OCI-LY7 (cell line): ENCODE results near the gene SBNO1. TPM values are rescaled to one million over a fixed set of nuclear protein-coding genes. Genes with fewer than 3 reads are reported as not detected.
"Not testable (repeated sequence)": the region's sequence is repeated elsewhere in the genome, so short reads cannot be mapped to it uniquely, and the experiment has no call there.

Source experiments
- Bru-seq: library from RNA; stranded (reverse); fragments of 400-500 nt; gene quantifications from one replicate; lab custom pipeline; 2021; lab: Mats Ljungman, UMichigan
- BruChase-seq, 2 experiments: library from RNA; stranded (reverse); fragments of 400-500 nt; gene quantifications; one replicate each; lab custom pipeline; 2021; lab: Mats Ljungman, UMichigan
- BruUV-seq: library from RNA; stranded (reverse); fragments of 400-500 nt; replicated peaks from 2 replicates; lab custom pipeline; 2021; lab: Mats Ljungman, UMichigan
- CTCF ChIA-PET: fragments of 300-600 bp; sonication (Branson Sonifier 250); formaldehyde crosslinking; loops from one replicate; lab custom pipeline; 2022; ENCODE audit warnings: antibody characterized with exemption; ENCODE audit not compliant: unreplicated experiment; lab: Charles Lee
- POLR2A ChIA-PET: fragments of 300-600 bp; sonication (Branson Sonifier 250); formaldehyde crosslinking; loops from one replicate; lab custom pipeline; 2022; ENCODE audit warnings: antibody characterized with exemption; lab: Charles Lee
- DNase-seq: peaks from one replicate; pipeline ENCODE4 v3.0.0-alpha.2; 2015; ENCODE audit warnings: low spot score
- H2AFZ ChIP-seq: fragments of 200-600 bp; sonication (generic), shearing (Covaris generic); 2 replicates; pipeline ENCODE4 v1.6.1; 2014; ENCODE audit warnings: mild to moderate bottlenecking, antibody characterized with exemption, low read length, moderate library complexity
- H3K27ac ChIP-seq: fragments of 200-600 bp; sonication (generic); 2 replicates; pipeline ENCODE4 v1.5.1; 2014; ENCODE audit warnings: mixed run types, low read depth, mild to moderate bottlenecking, moderate library complexity, low read length, inconsistent platforms; ENCODE audit not compliant: poor library complexity, severe bottlenecking
- H3K36me3 ChIP-seq: fragments of 200-600 bp; sonication (generic); 2 replicates; pipeline ENCODE4 v1.6.1; 2014; ENCODE audit warnings: mild to moderate bottlenecking, antibody characterized with exemption, low read length, moderate library complexity, mixed read lengths; ENCODE audit not compliant: insufficient read depth
- H3K4me1 ChIP-seq: fragments of 200-600 bp; sonication (generic); 2 replicates; pipeline ENCODE4 v1.5.1; 2014; ENCODE audit warnings: mild to moderate bottlenecking, low read length; ENCODE audit not compliant: insufficient read depth, poor library complexity, severe bottlenecking
- H3K4me2 ChIP-seq: fragments of 200-600 bp; sonication (generic); 2 replicates; pipeline ENCODE4 v1.6.1; 2014; ENCODE audit warnings: mild to moderate bottlenecking, low read length
- H3K4me3 ChIP-seq: fragments of 200-600 bp; sonication (generic); 2 replicates; pipeline ENCODE4 v1.5.1; 2014; ENCODE audit warnings: mild to moderate bottlenecking, low read depth, low read length; ENCODE audit not compliant: poor library complexity, severe bottlenecking
- H3K79me2 ChIP-seq: fragments of 200-600 bp; sonication (generic); 2 replicates; pipeline ENCODE4 v1.6.1; 2016; ENCODE audit warnings: low read depth, mild to moderate bottlenecking, low read length, moderate library complexity, mixed read lengths; ENCODE audit not compliant: insufficient read depth
- H3K9me2 ChIP-seq: fragments of 200-600 bp; sonication (generic); 2 replicates; pipeline ENCODE4 v1.6.1; 2016; ENCODE audit warnings: mild to moderate bottlenecking, low read length, mixed read lengths; ENCODE audit not compliant: insufficient read depth
- H3K9me3 ChIP-seq: fragments of 200-600 bp; sonication (generic); 2 replicates; pipeline ENCODE4 v1.6.1; 2014; ENCODE audit warnings: mild to moderate bottlenecking, mixed run types, low read length, mixed read lengths
- H4K20me1 ChIP-seq: fragments of 200-600 bp; sonication (generic); 2 replicates; pipeline ENCODE4 v1.6.1; 2014; ENCODE audit warnings: mild to moderate bottlenecking, antibody characterized with exemption, low read length, moderate library complexity, mixed read lengths; ENCODE audit not compliant: insufficient read depth
- EZH2phosphoT487 ChIP-seq: fragments of 200-600 bp; sonication (generic); IDR thresholded peaks from 2 replicates; pipeline ENCODE4 v1.6.1; 2018; ENCODE audit warnings: low read depth, borderline replicate concordance, mild to moderate bottlenecking, mixed run types, antibody characterized with exemption, low read length, moderate library complexity, mixed read lengths
- intact Hi-C: fragments of 100-400 bp; cut with micrococcal nuclease; formaldehyde crosslinking; loops from one replicate; pipeline ENCODE4 v1.10.0; 2022; ENCODE audit not compliant: unreplicated experiment
- long read RNA-seq: library from polyadenylated mRNA; stranded (forward); transcript quantifications from one replicate; pipeline ENCODE4 v2.0.0, GENCODE V29; 2022
- total RNA-seq, 2 experiments: library from RNA; depleted of rRNA in 1 of 2; stranded (reverse); fragments of >200 nt in 1 of 2; shearing (Covaris generic) in 1 of 2; gene quantifications; 2 replicates each; pipeline ENCODE4 v1.2.3, GENCODE V29; 2014 to 2022
- TF ChIP-seq, protein P1 (sequence below): fragments of 200-600 bp; sonication (generic); conservative IDR thresholded peaks from 2 replicates; pipeline ENCODE4 v1.5.1; 2014; ENCODE audit warnings: mild to moderate bottlenecking, antibody characterized with exemption, low read length, moderate library complexity, mixed read lengths

Gene SBNO1
- total RNA-seq (2014; rRNA removed; shearing (Covaris generic)), result 23.7 and 31.2 TPM in 2 replicates
- 57.3 and 57.9 TPM in 2 replicates for total RNA-seq (2022)
- Bru-seq, nascent RNA, result percentile 84 among the genes with signal in this experiment
- percentile 91 among the genes with signal in this experiment for BruChase-seq, experiment 1, labeled RNA remaining after a 6-hour chase
- BruChase-seq, experiment 2, labeled RNA remaining after a 2-hour chase, result percentile 95 among the genes with signal in this experiment
- long read RNA-seq, full-length matches to known transcripts, result 20 of 59 reads
- long read RNA-seq, partial matches to known transcripts, result 23 of 59 reads
- long read RNA-seq, other reads (novel, unspliced or antisense), result 16 of 59 reads

DNA sequence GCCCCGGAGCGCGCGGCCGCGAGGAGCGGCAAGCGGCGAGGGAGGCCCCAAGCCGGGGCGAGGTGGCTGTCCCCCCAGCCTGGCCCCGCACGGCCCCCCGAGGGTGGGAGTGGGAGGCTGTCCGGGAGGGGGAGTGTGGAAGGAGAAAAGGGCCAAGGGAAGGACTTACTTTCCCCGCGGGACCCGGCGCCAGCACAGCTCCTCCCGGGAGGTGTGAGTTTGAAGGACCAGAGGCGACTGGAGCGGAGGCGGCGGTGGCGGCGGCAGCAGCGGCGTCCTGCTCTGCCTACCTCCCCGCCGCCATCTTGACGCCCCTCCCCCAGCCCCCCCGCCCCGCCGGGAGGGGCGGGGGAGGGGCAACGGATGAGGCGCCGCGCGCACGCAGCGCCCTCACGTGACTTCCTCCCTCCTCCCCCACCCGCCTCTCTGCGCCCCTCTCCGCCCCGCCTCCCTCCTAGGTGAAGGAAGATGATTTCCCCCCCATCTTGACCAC, at the start of gene SBNO1:
SBNO1 (minus strand) TSS at position 316 of the 493 bp plus-strand sequence. CDS start 14,406 bp downstream, outside the sequence.
- peaks cover 50% of the 10 kb centered on the region for H3K79me2 ChIP-seq
- peak within 1 kb of the TSS; percentile 83 for H3K4me3 ChIP-seq
- no TSS peak for BruUV-seq
- no peak for TF ChIP-seq EZH2phosphoT487
- TF ChIP-seq, protein P1, sequence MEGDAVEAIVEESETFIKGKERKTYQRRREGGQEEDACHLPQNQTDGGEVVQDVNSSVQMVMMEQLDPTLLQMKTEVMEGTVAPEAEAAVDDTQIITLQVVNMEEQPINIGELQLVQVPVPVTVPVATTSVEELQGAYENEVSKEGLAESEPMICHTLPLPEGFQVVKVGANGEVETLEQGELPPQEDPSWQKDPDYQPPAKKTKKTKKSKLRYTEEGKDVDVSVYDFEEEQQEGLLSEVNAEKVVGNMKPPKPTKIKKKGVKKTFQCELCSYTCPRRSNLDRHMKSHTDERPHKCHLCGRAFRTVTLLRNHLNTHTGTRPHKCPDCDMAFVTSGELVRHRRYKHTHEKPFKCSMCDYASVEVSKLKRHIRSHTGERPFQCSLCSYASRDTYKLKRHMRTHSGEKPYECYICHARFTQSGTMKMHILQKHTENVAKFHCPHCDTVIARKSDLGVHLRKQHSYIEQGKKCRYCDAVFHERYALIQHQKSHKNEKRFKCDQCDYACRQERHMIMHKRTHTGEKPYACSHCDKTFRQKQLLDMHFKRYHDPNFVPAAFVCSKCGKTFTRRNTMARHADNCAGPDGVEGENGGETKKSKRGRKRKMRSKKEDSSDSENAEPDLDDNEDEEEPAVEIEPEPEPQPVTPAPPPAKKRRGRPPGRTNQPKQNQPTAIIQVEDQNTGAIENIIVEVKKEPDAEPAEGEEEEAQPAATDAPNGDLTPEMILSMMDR, result no peak
- peak within 1 kb of the TSS; percentile 97 for H2AFZ ChIP-seq
- no peaks in the 10 kb centered on the region for H3K9me3 ChIP-seq
- POLR2A ChIA-PET, result interaction anchor here (0.9 to 1.7 kb wide), 6 partner anchors 11 to 132 kb away, joined by 3 to 12 read pairs (median 6); partner anchors contain the start of genes KMT5A, MPHOSPH9 and MTRFR
- no peaks in the 10 kb centered on the region for H3K9me2 ChIP-seq
- intact Hi-C loops, result loop anchor here (1.0 to 10.0 kb wide), 6 partner anchors 19 to 840 kb away; partner anchors contain the start of genes CDK2AP1, DDX55, KNTC1 and RSRC2
- H3K27ac ChIP-seq, result peak within 1 kb of the TSS; percentile 97
- H3K4me1 ChIP-seq, result peaks cover 15% of the 10 kb centered on the region
- H3K36me3 ChIP-seq, result peaks cover 17% of the 10 kb centered on the region
- peak; percentile 95 for DNase-seq
- H3K4me2 ChIP-seq, result peak within 1 kb of the TSS; percentile 89
- CTCF ChIA-PET, result no interaction called here
- peaks cover 7% of the 10 kb centered on the region for H4K20me1 ChIP-seq

DNA sequence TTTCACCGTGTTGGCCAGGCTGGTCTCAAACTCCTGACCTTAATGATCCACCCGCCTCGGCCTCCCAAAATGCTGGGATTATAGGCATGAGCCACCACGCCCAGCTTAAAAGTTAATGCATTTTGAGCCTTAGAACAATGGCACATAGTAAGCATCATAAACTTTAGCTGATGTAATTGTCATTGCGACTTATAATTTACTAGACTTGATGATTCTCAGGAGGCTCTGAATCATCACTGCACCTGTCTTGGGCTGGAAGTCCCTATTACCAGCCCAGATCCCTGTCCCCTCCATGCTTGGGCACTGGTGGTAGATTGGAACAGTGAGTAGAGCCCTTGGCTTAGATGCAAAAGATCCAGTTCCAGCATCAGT, 45.4 kb upstream of the SBNO1 start:
- ChIA-PET POLR2A (interaction anchor here (0.6 to 2.6 kb wide), 6 partner anchors 16 to 302 kb away, joined by 3 to 11 read pairs (median 4); no protein-coding TSS in a partner anchor), CTCF (no interaction called here)
- H3K9me2 ChIP-seq, result no peaks in the 10 kb centered on the region
- H3K4me1 ChIP-seq, result peaks cover 4% of the 10 kb centered on the region
- no peak overlapping the region for H3K4me2 ChIP-seq
- no peaks in the 10 kb centered on the region for H4K20me1 ChIP-seq
- H3K9me3 ChIP-seq, result no peaks in the 10 kb centered on the region
- H3K4me3 ChIP-seq, result no peak overlapping the region
- no peak overlapping the region for H3K27ac ChIP-seq
- H3K36me3 ChIP-seq, result peaks cover 56% of the 10 kb centered on the region
- TF ChIP-seq, protein P1, result no peak
- TF ChIP-seq EZH2phosphoT487, result no peak
- no peaks in the 10 kb centered on the region for H3K79me2 ChIP-seq
- DNase-seq, result no peak
- no TSS peak for BruUV-seq
- intact Hi-C loops, result no loop called here
- no peak overlapping the region for H2AFZ ChIP-seq

- CTCF ChIA-PET, H3K9me3 ChIP-seq, H3K9me2 ChIP-seq, H4K20me1 ChIP-seq, intact Hi-C loops, H2AFZ ChIP-seq, H3K79me2 ChIP-seq, H3K27ac ChIP-seq, H3K4me1 ChIP-seq, DNase-seq, H3K4me3 ChIP-seq, H3K4me2 ChIP-seq, BruUV-seq: not testable (repeated sequence)
- H3K36me3 ChIP-seq, result peaks cover 57% of the 10 kb centered on the region
- POLR2A ChIA-PET, result interaction anchor here (0.5 to 2.6 kb wide), 11 partner anchors 8 to 1467 kb away, joined by 3 to 11 read pairs (median 4); partner anchors contain the start of gene KMT5A
Observed at GRCh38 chr12:123409284-123410040, 44.8 kb upstream of the SBNO1 start.

DNA sequence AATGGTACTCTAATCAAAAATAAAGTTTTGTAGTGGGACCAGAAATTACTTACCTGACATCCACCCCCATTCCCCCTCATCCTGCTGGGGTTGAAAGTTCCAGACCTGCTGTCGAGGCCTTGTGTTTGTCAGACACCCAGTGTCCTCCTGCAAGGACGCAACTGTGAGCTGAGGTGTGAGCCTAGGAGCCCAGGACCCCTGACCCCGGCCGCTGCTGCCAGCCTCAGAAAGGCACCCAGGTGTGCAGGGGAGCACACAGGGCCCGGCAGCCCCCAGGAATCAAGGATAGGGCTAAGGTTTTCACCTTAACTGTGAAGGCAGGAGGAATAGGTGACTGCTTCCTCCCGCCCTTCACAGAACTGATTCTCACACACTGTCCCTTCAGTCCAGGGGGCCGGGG, 44.0 kb upstream of the SBNO1 start:
- TSS peak; percentile 80 for BruUV-seq
- H3K4me2 ChIP-seq, H2AFZ ChIP-seq, H4K20me1 ChIP-seq, CTCF ChIA-PET, H3K4me1 ChIP-seq, H3K79me2 ChIP-seq, H3K9me2 ChIP-seq, intact Hi-C loops, DNase-seq, H3K27ac ChIP-seq, H3K4me3 ChIP-seq, H3K9me3 ChIP-seq: not testable (repeated sequence)
- H3K36me3 ChIP-seq, result peaks cover 66% of the 10 kb centered on the region
- POLR2A ChIA-PET, result interaction anchor here (0.5 to 2.6 kb wide), 2 partner anchors 19 to 913 kb away, joined by 3 to 11 read pairs; no protein-coding TSS in a partner anchor
